Loucy (cell line): ENCODE results near the gene NNAT.
A peak's percentile ranks its signal among the peaks of the same experiment; 100 is the strongest.

Experiments
- H2AFZ ChIP-seq: fragments of 200-600 bp; sonication (generic); 2 replicates; pipeline ENCODE4 v1.6.0; 2016; ENCODE audit warnings: antibody characterized with exemption, mild to moderate bottlenecking, low read length, moderate library complexity
- H3F3A ChIP-seq: fragments of 200-600 bp; 2 replicates; pipeline ENCODE4 v1.6.0; 2016; ENCODE audit warnings: antibody characterized with exemption, low read depth, mild to moderate bottlenecking
- H3K27me3 ChIP-seq: fragments of 200-600 bp; sonication (generic); 2 replicates; pipeline ENCODE4 v1.6.1; 2014; ENCODE audit warnings: low read length, mild to moderate bottlenecking; ENCODE audit not compliant: insufficient read depth, poor library complexity, severe bottlenecking
- H3K36me3 ChIP-seq: fragments of 200-600 bp; sonication (generic); 2 replicates; pipeline ENCODE4 v1.6.1; 2016; ENCODE audit warnings: low read length; ENCODE audit not compliant: insufficient read depth
- H3K4me1 ChIP-seq: fragments of 200-600 bp; sonication (generic); 2 replicates; pipeline ENCODE4 v1.5.1; 2014; ENCODE audit warnings: low read length, mild to moderate bottlenecking; ENCODE audit not compliant: insufficient read depth, poor library complexity, severe bottlenecking
- H3K4me2 ChIP-seq: fragments of 200-600 bp; sonication (generic); 2 replicates; pipeline ENCODE4 v1.6.0; 2014; ENCODE audit warnings: antibody characterized with exemption, low read length, low read depth, mild to moderate bottlenecking; ENCODE audit not compliant: poor library complexity, severe bottlenecking
- H3K4me3 ChIP-seq: fragments of 200-600 bp; sonication (generic); 2 replicates; pipeline ENCODE4 v1.5.1; 2014; ENCODE audit warnings: low read length, mild to moderate bottlenecking, mixed read lengths; ENCODE audit not compliant: poor library complexity, severe bottlenecking
- H3K79me2 ChIP-seq: fragments of 200-600 bp; sonication (generic); 2 replicates; pipeline ENCODE4 v1.6.1; 2014; ENCODE audit warnings: low read length; ENCODE audit not compliant: insufficient read depth
- H3K9ac ChIP-seq: fragments of 200-600 bp; sonication (generic); 2 replicates; pipeline ENCODE4 v1.6.0; 2014; ENCODE audit warnings: mild to moderate bottlenecking, low read depth, low read length, moderate library complexity; ENCODE audit not compliant: poor library complexity, severe bottlenecking
- H3K9me2 ChIP-seq: fragments of 200-600 bp; sonication (generic); replicated peaks from 2 replicates; pipeline ENCODE4 v1.6.1; 2016; ENCODE audit warnings: low read depth, low read length, mixed read lengths
- H3K9me3 ChIP-seq: fragments of 200-600 bp; sonication (generic); 2 replicates; pipeline ENCODE4 v1.6.1; 2014; ENCODE audit warnings: mild to moderate bottlenecking, antibody characterized with exemption, low read length, low read depth; ENCODE audit not compliant: insufficient read depth
- H4K20me1 ChIP-seq: fragments of 200-600 bp; sonication (generic); 2 replicates; pipeline ENCODE4 v1.6.0; 2014; ENCODE audit warnings: antibody characterized with exemption, low read length, mild to moderate bottlenecking; ENCODE audit not compliant: insufficient read depth, poor library complexity, severe bottlenecking
- EZH2phosphoT487 ChIP-seq: fragments of 200-600 bp; IDR thresholded peaks from 2 replicates; pipeline ENCODE4 v1.6.1; 2018; ENCODE audit warnings: antibody characterized with exemption, mild to moderate bottlenecking, moderate library complexity, borderline replicate concordance
- TF ChIP-seq, protein P1 (sequence below): fragments of 200-600 bp; sonication (generic); conservative IDR thresholded peaks from 2 replicates; pipeline ENCODE4 v1.5.1; 2014; ENCODE audit warnings: mild to moderate bottlenecking, antibody characterized with exemption, low read length

Gene NNAT

GRCh38 chr20:37526238-37526838 is 5.3 kb downstream of the NNAT start:
- H3F3A ChIP-seq: no peaks in the 10 kb centered on the region
- no peaks in the 10 kb centered on the region for H3K27me3 ChIP-seq
- peaks cover 28% of the 10 kb centered on the region for H4K20me1 ChIP-seq
- H3K9me3 ChIP-seq: no peaks in the 10 kb centered on the region
- no peak overlapping the region for H2AFZ ChIP-seq
- H3K36me3 ChIP-seq: no peaks in the 10 kb centered on the region
- H3K4me2 ChIP-seq: peak overlapping the region; percentile 98
- TF ChIP-seq EZH2phosphoT487: no peak
- TF ChIP-seq, protein P1, sequence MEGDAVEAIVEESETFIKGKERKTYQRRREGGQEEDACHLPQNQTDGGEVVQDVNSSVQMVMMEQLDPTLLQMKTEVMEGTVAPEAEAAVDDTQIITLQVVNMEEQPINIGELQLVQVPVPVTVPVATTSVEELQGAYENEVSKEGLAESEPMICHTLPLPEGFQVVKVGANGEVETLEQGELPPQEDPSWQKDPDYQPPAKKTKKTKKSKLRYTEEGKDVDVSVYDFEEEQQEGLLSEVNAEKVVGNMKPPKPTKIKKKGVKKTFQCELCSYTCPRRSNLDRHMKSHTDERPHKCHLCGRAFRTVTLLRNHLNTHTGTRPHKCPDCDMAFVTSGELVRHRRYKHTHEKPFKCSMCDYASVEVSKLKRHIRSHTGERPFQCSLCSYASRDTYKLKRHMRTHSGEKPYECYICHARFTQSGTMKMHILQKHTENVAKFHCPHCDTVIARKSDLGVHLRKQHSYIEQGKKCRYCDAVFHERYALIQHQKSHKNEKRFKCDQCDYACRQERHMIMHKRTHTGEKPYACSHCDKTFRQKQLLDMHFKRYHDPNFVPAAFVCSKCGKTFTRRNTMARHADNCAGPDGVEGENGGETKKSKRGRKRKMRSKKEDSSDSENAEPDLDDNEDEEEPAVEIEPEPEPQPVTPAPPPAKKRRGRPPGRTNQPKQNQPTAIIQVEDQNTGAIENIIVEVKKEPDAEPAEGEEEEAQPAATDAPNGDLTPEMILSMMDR: no peak
- no peaks in the 10 kb centered on the region for H3K9me2 ChIP-seq
- H3K79me2 ChIP-seq: peaks cover 60% of the 10 kb centered on the region
- H3K9ac ChIP-seq: peak overlapping the region; percentile 93
- H3K4me3 ChIP-seq: peak overlapping the region; percentile 99
- H3K4me1 ChIP-seq: peaks cover 42% of the 10 kb centered on the region

DNA sequence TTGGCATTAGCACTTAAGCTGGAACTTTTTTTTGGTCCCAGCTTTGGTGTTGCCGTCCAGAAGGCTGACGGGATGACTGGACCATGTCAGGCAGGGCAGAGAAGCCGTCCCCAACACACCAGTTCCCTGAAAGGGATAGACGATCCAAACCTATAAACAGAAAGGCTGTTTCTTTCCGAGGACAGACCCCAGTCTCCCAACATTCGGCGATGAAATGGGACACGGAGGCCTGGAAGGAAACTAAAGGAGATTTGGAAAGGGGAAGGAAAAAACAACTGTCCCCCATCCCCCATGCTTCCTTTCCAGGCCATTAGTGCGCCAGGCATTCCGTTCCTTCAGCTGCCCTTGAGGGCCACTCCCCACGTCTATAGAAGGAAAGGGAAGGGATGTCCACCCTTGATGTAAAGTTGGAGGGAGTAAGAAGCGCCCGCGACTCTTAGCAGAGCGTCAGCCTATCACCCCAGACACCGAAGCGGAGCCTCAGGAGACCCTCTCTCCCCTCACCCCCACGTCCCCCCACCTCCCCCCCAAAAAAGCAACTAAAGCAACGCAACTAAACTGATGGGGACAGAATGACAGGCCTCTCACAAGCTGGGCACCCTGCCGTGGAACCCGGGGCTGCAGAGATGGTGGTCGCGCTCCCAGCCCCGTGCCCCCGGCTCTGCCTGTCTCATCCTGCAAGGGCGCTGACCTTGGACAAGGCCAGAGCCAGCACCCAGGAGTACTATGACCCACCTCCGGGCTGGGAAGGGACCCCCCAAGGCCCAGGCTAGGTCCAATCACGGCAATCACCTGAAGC is 6.0 kb downstream of the NNAT start:
- Histone ChIP-seq H3K9ac (peak overlapping the region; percentile 93), H3F3A (no peaks in the 10 kb centered on the region), H4K20me1 (peaks cover 28% of the 10 kb centered on the region), H3K27me3 (no peaks in the 10 kb centered on the region), H3K36me3 (no peaks in the 10 kb centered on the region), H3K79me2 (peaks cover 55% of the 10 kb centered on the region), H3K4me1 (peaks cover 42% of the 10 kb centered on the region), H3K9me2 (no peaks in the 10 kb centered on the region), H2AFZ (peak overlapping the region; percentile 94), H3K4me3 (peak overlapping the region; percentile 99), H3K4me2 (peak overlapping the region; percentile 98), H3K9me3 (no peaks in the 10 kb centered on the region)
- TF ChIP-seq EZH2phosphoT487: no peak
- TF ChIP-seq, protein P1: no peak

GRCh38 chr20:37527638-37528445 is 6.8 kb downstream of the NNAT start, which contains the start of gene BLCAP:
Gene BLCAP, minus strand, starts transcription at chr20:37527876. Its CDS starts 8,702 bp downstream, at chr20:37519174.
- no peaks in the 10 kb centered on the region for H3K36me3 ChIP-seq
- peaks cover 42% of the 10 kb centered on the region for H3K4me1 ChIP-seq
- peak within 1 kb of the TSS; percentile 94 for H2AFZ ChIP-seq
- peaks cover 52% of the 10 kb centered on the region for H3K79me2 ChIP-seq
- H3F3A ChIP-seq: no peaks in the 10 kb centered on the region
- no peaks in the 10 kb centered on the region for H3K9me2 ChIP-seq
- H3K9me3 ChIP-seq: no peaks in the 10 kb centered on the region
- peak within 1 kb of the TSS; percentile 98 for H3K4me2 ChIP-seq
- H3K4me3 ChIP-seq: peak within 1 kb of the TSS; percentile 99
- TF ChIP-seq EZH2phosphoT487: no peak
- TF ChIP-seq, protein P1: no peak
- peaks cover 28% of the 10 kb centered on the region for H4K20me1 ChIP-seq
- no peaks in the 10 kb centered on the region for H3K27me3 ChIP-seq
- H3K9ac ChIP-seq: peak within 1 kb of the TSS; percentile 93
